Activated CD8-positive, alpha-beta memory T cell treated with anti-CD3 and anti-CD28 coated beads, Interleukin-2, amount 10 ng/mL, durations not matched to agents 7 days and 5 days (primary cell): ENCODE data around the gene SDHD. TPM values are rescaled to one million over a fixed set of nuclear protein-coding genes. Genes with fewer than 3 reads are reported as not detected.

ENCODE experiments used
- total RNA-seq, 2 experiments: library from RNA; stranded (reverse); gene quantifications; one replicate each; pipeline ENCODE4 v1.2.3, GENCODE V29; 2021

Gene SDHD
- total RNA-seq, 2 experiments from 2014 or later, result 71.8 to 93.5 TPM

Other genes starting within 250 kb of the SDHD start
- 10 to 100 TPM; 23.2 to 27.3 TPM for gene ALG9, start 215.3 kb upstream of the SDHD start, total RNA-seq
- 1 to 10 TPM; 4.7 to 7.1 TPM for gene FDXACB1, start 207.7 kb upstream of the SDHD start, total RNA-seq
- gene CFAP68, start 207.3 kb upstream of the SDHD start, total RNA-seq, result 10 to 100 TPM; 16.4 to 20.4 TPM
- not detected for gene CRYAB, start 175.1 kb upstream of the SDHD start, total RNA-seq
- gene HSPB2, start 174.1 kb upstream of the SDHD start, total RNA-seq, result not detected
- gene C11orf52, start 168.0 kb upstream of the SDHD start, total RNA-seq, result not detected
- 10 to 100 TPM in 1 of 2 experiments, 1 to 10 TPM in 1; 9.0 to 10.3 TPM for gene DIXDC1, start 149.5 kb upstream of the SDHD start, total RNA-seq
- gene DLAT, start 61.5 kb upstream of the SDHD start, total RNA-seq, result 10 to 100 TPM; 34.7 to 43.6 TPM
- gene PIH1D2, start 12.9 kb upstream of the SDHD start, total RNA-seq, result under 1 TPM in 1 of 2 experiments, not detected in 1; 0.49 TPM
- gene NKAPD1, start 12.6 kb upstream of the SDHD start, total RNA-seq, result 10 to 100 TPM; 20.6 to 22.5 TPM
- gene TIMM8B, start 117 bp upstream of the SDHD start, total RNA-seq, result 10 to 100 TPM; 44.2 to 59.8 TPM
- gene IL18, start 77.2 kb downstream of the SDHD start, total RNA-seq, result under 1 TPM in 1 of 2 experiments, not detected in 1; 0.33 TPM
- not detected for gene TEX12, start 80.5 kb downstream of the SDHD start, total RNA-seq
- 1 to 10 TPM; 1.3 to 2.3 TPM for gene BCO2, start 88.6 kb downstream of the SDHD start, total RNA-seq
- gene PTS, start 139.6 kb downstream of the SDHD start, total RNA-seq, result 10 to 100 TPM; 18.0 to 18.9 TPM
- gene PLET1, start 174.0 kb downstream of the SDHD start, total RNA-seq, result not detected